HG03521 (cell line): ENCODE measurements around the gene FER1L5.

Experiments used
- ATAC-seq: cut with Tn5 transposase; IDR thresholded peaks from one replicate; pipeline ENCODE4 v1.9.1; 2021; ENCODE audit warnings: mild to moderate bottlenecking, moderate library complexity; ENCODE audit not compliant: unreplicated experiment

Gene FER1L5

GRCh38 chr2:96642564-96643360, at the start of gene FER1L5:
TSS of gene FER1L5 (plus strand) at chr2:96642764. CDS start at chr2:96642837, 73 bp downstream.
- no peak for ATAC-seq

GRCh38 chr2:96594282-96594681, 48.3 kb upstream of the FER1L5 start:
- ATAC-seq: no peak

GRCh38 chr2:96594691-96595152, 47.8 kb upstream of the FER1L5 start:
- no peak for ATAC-seq

- no peak for ATAC-seq
These were observed 46.0 kb upstream of the FER1L5 start for GRCh38 chr2:96596596-96596995.

- no peak for ATAC-seq
These were observed 42.6 kb upstream of the FER1L5 start for GRCh38 chr2:96599941-96600340.

- no peak for ATAC-seq
These were observed 40.9 kb upstream of the FER1L5 start for GRCh38 chr2:96601382-96602292.

GRCh38 chr2:96602330-96602823, 40.2 kb upstream of the FER1L5 start:
- no peak for ATAC-seq

- ATAC-seq: no peak
These were observed 38.5 kb upstream of the FER1L5 start for GRCh38 chr2:96604104-96604503.

- no peak for ATAC-seq
These were observed 33.8 kb upstream of the FER1L5 start for GRCh38 chr2:96608469-96609455.

GRCh38 chr2:96616128-96616527, 26.4 kb upstream of the FER1L5 start:
- no peak for ATAC-seq

GRCh38 chr2:96616535-96616934, 26.0 kb upstream of the FER1L5 start:
- ATAC-seq: no peak

- ATAC-seq: no peak
These were observed 25.6 kb upstream of the FER1L5 start for GRCh38 chr2:96617012-96617411.

GRCh38 chr2:96618596-96619283, 23.8 kb upstream of the FER1L5 start:
- ATAC-seq: no peak

GRCh38 chr2:96622544-96622943, 20.0 kb upstream of the FER1L5 start:
- no peak for ATAC-seq

GRCh38 chr2:96623116-96623515, 19.4 kb upstream of the FER1L5 start:
- ATAC-seq: no peak

- ATAC-seq: no peak
These were observed 16.7 kb upstream of the FER1L5 start for GRCh38 chr2:96625571-96626552.

- ATAC-seq: no peak
These were observed 16.0 kb upstream of the FER1L5 start for GRCh38 chr2:96626553-96626942.

- ATAC-seq: no peak
These were observed 10.6 kb upstream of the FER1L5 start for GRCh38 chr2:96631804-96632435.
